GM10847 (cell line): ENCODE measurements around the gene TERT.

Source experiments
- POLR2A ChIP-seq: IDR thresholded peaks from 2 replicates; pipeline ENCODE4 v1.6.1; 2011; ENCODE audit not compliant: insufficient read length; ENCODE audit errors: extremely low read depth

The TERT gene

DNA sequence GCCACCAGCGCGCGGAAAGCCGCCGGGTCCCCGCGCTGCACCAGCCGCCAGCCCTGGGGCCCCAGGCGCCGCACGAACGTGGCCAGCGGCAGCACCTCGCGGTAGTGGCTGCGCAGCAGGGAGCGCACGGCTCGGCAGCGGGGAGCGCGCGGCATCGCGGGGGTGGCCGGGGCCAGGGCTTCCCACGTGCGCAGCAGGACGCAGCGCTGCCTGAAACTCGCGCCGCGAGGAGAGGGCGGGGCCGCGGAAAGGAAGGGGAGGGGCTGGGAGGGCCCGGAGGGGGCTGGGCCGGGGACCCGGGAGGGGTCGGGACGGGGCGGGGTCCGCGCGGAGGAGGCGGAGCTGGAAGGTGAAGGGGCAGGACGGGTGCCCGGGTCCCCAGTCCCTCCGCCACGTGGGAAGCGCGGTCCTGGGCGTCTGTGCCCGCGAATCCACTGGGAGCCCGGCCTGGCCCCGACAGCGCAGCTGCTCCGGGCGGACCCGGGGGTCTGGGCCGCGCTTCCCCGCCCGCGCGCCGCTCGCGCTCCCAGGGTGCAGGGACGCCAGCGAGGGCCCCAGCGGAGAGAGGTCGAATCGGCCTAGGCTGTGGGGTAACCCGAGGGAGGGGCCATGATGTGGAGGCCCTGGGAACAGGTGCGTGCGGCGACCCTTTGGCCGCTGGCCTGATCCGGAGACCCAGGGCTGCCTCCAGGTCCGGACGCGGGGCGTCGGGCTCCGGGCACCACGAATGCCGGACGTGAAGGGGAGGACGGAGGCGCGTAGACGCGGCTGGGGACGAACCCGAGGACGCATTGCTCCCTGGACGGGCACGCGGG lies at the start of gene TERT:
Gene TERT, minus strand, starts transcription at position 234 of the 815 bp plus-strand sequence. Its CDS starts 79 bp downstream, at position 155.
- no peak for TF ChIP-seq POLR2A

DNA sequence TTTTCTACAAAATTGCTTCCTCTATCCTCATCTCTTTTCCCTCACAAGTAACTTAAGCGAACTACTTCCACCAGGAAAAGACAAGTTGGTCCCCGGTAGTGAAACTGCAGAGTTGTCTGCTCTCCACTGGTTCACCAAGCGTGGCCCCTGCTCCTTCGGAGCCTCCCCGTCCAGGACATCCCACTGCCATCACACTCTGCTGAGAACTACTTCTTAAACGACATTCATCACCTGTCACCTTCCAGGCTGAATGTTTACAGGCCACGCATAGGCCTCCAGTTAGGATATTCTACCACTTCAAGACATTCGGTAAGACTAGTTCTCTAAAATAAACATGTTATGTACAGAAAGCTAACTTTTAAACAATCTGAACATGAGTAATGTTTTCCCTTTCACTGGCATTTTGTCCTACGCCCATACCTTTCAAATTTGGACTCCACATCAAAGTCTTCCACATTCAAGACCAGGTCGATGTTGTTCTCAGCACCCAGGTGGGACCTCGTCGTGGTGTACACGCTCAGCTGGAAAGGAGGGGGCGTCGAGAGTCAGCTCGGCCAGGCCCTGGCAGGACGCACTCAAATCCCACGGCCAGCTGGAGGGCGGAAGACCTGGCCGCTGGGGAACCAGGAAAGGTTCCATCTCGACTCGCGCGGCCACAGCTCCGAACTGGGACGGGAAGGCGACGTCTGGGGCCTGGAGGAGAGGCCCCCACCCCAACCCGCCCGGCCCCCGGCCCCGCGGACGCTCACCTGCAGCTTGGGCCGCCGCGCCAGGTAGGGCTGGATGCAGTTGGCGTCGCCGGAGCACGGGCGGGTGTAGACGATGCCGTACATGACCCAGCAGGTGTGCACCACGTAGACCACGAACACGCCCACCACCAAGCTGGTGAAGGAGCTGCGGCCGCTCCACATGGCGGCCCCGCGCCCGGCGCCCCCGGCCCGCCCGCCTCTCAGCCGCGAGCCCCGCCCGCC lies 49.3 kb upstream of the TERT start:
- no peak for TF ChIP-seq POLR2A

DNA sequence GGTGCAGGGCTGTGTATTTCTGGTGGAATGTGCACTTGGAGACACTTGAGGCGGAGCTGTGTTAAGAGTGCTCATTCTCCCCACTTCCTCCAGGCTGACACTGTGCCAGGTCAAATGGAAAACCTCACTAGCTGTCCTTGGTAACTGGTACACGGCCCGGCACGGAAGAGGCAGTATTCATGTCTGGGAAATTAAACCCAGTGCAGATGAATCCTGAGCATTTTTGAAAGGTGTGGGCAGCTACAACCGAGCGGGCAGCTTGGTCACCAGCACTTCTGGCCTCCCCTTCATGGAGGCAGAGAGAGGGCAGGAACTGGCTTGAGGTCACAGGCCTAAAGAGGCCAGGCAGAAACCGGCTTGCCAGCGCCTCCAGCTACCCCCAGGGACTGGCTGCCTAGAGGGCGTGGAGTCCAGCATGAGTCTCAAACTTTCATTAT lies 48.5 kb upstream of the TERT start:
- TF ChIP-seq POLR2A: no peak

DNA sequence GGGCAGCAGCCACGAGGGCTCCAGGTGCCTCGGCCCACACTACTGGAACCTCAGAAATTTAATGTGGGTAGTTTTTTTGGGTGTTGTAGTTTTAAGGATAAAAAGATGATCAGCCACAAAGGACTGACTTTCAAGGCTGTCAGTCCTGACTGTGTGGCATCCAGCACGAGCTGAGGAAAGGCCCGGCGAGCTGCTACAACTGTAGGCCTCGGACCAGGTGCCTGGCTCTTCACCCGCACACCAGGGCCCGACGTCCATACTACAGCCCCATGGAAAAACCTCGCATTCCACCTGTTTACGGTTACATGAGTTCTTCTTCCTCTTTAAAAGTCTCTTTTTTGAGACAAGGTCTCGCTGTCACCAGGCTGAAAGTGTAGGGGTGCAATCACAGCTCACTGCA lies 47.4 kb upstream of the TERT start:
- TF ChIP-seq POLR2A: no peak

DNA sequence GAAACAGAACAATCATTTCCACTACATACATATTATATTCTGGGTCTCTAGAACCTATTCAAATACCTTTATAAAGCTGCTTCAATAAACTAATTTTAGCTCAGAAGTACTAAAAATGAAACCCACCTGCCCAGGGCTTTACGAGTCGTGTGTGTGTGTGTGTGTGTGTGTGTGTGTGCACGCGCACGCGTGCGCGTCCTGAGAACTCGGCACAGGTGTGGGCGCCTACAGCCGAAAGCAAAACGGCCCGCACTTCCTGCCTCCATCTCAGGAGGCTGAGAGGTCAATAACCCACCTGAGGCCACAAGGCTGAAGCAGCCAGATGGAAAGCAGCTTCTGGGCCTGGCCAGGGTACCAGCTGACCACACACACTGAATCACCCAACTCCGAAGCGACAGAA lies 47.0 kb upstream of the TERT start:
- TF ChIP-seq POLR2A: no peak

DNA sequence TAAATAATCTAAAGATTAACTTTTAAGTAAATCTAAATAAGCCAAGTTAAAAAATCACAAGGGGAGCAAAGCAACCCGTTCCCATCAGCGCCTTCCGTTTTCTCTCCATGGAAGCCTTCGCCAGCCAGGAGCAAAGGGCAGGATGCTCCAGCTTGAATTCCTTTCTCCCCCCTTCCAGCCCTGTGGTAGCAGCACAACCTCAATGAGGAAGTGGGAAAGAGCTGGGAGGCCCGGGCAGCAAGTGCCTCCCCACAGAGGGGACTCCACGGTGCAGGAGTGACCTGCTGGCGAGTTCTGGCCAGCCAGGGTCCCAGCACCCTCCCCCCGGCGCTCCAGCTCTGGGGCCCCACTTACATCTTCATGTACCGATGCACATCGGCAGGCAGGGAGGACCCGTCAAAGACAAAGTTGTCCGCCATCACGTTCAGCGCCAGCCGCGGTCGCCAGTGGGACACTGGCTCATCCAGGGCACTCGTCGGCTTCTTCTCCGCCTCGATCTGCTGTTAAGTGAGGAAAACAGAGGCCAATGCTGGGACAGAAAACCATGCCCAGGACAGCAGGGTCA lies 43.7 kb upstream of the TERT start:
- no peak for TF ChIP-seq POLR2A

DNA sequence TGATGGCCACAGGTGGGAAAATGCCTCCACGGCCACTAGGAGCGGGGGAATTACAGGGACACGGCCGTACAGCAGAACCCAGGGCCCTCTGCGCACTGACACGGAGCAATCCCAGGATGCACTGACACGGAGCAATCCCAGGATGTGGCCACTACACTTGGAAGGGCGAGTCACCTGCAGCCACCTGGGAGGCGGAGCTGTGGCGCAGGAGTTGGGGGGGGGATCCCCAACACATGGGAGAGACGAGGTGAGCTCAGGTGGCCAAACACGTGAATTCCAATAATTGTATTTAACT lies 43.3 kb upstream of the TERT start:
- no peak for TF ChIP-seq POLR2A

DNA sequence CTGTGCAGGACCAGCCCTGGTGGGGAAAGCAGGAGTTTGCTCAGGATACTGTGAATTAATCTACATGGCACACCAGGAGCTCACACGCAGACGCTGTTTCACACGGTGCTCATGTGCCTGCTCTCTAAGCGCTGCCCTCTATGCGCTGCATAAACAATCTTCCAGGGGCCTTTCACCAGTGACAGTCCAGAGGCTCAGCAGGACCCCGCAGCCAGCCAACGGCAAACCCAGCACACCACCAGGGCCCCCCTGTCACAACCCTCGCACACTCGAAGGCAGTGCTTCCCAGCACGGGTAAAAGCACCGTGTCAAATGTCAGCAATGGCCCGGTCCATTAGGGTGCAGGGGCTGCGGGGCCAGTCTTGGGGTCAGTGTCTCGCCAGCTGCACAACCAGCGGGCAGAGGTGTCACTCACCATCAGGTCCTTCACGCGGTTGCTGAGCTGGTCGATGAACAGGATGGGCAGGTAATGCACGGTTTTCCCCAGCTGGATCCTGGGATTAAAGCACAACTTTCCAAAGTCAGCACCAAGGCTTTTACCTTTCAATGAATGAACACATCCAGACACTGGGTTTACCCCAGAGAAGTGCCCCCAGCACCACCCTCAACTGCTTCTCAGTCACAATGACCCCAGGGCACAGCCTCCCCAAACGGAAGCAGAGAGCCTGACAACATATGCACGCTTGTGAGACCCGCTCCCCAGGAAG lies 42.8 kb upstream of the TERT start:
- no peak for TF ChIP-seq POLR2A

DNA sequence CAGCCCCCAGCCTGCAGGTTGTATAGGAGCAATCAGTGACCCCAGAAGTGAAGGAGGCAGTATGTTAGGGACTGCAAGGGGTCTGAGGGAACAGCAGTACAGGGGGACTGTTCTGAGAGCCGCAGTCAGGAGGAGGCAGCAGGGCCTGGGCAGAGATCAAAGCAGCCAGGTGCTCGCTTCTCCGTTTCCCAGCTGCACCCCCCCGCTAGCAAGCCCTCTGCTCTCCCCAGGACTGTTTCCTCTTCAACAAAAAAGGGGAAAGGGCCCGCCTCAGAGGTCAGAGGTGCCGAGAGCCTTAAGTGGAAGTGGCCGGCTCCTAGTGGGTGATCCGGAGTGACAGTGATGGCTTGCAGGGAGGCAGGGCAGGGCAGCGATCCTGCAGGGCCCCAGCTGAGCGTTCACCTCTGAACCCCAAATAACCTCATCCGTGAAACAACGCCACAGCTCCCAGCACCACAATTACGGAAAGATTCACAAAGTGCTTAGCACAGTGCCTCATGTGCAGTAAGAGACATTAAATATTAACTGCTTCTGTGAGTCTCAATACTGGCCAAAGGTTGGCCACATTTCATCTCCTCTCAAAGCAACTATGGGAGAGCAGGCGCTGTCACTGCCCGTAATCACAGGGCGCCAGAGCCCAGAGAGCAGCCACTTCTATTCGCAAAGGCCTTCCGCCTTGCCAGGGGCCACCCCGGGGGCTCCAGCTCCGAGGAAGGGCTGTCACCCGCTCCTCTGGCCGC lies 42.1 kb upstream of the TERT start:
- no peak for TF ChIP-seq POLR2A

DNA sequence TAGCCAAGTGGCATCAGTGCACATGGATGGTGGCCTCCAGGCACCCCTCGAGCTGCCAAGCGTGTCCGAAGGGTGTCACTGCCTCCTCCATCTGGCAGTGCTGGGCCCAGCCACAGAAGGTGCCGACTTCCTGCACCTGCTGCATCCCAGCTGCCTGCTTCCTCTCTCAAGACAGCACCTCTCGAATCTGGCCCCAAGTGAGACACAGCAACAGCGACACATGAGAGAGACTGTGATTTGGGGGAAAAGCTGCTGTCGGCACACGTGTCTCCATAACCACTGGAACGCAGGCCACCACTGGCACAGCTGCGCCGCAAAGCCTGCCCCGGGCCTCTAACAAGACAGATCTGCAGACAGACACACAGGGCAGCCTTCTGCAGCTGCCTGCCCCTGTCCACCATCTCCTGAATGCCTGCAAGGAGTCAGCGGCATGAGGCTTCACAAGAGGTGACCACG lies 41.3 kb upstream of the TERT start:
- TF ChIP-seq POLR2A: no peak

DNA sequence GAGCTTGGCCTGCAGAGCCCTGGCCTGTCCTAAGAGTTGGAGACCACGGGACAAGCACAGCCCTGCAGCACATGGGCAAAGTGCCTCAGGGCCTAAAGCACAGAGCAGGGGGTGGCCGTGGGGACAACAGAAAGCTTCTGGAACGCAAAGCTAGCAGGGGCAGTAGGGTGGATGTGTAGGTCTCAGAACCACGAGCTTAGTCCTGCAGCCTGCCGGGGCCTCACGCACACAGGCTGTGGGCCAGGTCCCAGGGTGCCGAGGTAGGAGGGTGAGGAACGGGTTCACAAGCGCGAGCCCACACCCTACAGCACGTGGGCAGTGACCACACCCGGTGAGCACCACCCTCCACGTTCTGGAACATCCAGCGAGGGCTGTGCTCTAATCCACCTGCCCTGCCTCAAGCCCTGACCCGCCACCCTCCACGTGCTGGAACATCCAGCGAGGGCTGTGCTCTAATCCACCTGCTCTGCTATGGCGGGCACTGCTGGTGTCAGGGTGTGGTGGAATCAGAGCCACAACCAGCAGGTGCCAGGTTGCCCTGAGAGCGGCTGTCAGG lies 40.8 kb upstream of the TERT start:
- TF ChIP-seq POLR2A: no peak

DNA sequence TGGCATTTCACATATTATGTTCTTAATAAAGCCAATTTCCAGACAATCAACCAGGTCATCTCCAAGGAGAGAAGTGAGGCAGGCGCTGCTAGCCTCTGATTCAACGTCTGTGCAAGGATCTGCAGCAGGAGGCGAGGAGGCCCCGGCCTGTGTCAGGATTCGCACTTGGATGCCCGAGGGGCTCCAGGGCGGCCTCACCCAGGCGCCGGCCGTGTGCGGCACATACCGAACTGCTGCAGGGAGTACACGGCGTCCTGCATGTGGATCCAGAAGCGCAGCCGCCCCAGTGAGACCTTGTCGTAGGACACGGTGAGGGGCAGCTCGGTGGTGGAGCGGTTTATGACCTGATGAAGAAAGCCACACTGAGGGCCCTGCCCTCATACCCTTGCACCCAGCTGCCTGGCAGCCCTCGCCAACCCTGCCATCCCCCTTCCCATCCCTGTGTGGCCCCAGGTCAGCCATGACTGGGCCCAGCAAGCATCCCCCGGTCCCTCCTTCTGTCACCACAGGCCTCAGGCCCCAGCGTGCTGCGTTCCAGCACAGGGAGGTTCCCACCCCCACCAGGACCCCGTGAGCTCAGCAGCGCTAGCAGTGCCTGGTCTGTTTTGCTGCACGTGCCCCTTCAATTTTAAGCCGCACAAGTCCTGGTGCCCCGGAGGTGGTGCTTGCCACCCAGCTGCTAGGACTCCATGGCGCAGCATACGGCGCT lies 40.1 kb upstream of the TERT start:
- no peak for TF ChIP-seq POLR2A

DNA sequence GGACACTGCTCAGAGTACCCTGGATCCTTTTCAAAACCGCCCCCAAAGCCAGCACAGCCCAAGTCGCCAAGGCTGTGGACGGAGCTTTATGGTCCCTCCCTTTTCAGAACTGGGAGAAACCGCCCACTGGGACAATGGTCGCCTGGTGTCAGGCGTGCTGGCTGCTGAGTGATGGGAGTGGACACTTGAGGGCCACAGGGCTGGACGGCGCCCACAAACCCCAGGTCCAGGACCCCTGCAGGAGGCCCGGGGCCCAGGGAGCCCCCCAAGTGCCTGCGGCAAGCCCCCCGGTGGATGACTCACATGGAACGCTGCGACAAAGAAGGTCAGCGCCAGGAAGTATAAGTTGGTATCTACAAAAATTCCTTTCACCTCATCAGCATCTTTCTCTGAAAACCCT lies 39.1 kb upstream of the TERT start:
- no peak for TF ChIP-seq POLR2A
